Activated T-helper 1 cell treated with anti-CD3 and anti-CD28 coated beads, Interleukin-2, amount 50 U/mL, for 16 hours (primary cell): ENCODE data around the gene L1TD1.
"Not testable (repeated sequence)": the region's sequence is repeated elsewhere in the genome, so short reads cannot be mapped to it uniquely, and the experiment has no call there.

ENCODE experiments used
- DNase-seq, 2 donors: peaks; one replicate each; pipeline ENCODE4 v3.0.0-alpha.2; 2020; ENCODE audit warnings: low read depth in 1 of 2, low spot score in 1 of 2

The L1TD1 gene

GRCh38 chr1:62194651-62195544, at the start of gene L1TD1:
L1TD1 (plus strand) TSS chr1:62194849; CDS start chr1:62206629, 11,780 bp downstream.
- DNase-seq, result no peak

- DNase-seq, result no peak
These were observed 34.7 kb upstream of the L1TD1 start for GRCh38 chr1:62159940-62160348.

GRCh38 chr1:62161711-62162110, 32.9 kb upstream of the L1TD1 start:
- DNase-seq, result no peak

GRCh38 chr1:62170380-62170779, 24.3 kb upstream of the L1TD1 start:
- not testable (repeated sequence) for DNase-seq

- no peak for DNase-seq
These were observed 19.0 kb upstream of the L1TD1 start for GRCh38 chr1:62175568-62176179.

GRCh38 chr1:62176597-62177312, 17.9 kb upstream of the L1TD1 start:
- DNase-seq, result no peak

GRCh38 chr1:62177621-62178020, 17.0 kb upstream of the L1TD1 start:
- no peak for DNase-seq

- no peak for DNase-seq
These were observed 16.3 kb upstream of the L1TD1 start for GRCh38 chr1:62178372-62178771.

- DNase-seq, result not testable (repeated sequence)
These were observed 14.6 kb upstream of the L1TD1 start for GRCh38 chr1:62180054-62180453.

GRCh38 chr1:62180639-62181038, 14.0 kb upstream of the L1TD1 start:
- DNase-seq, result no peak

- no peak for DNase-seq
These were observed 13.1 kb upstream of the L1TD1 start for GRCh38 chr1:62181532-62181931.

- not testable (repeated sequence) for DNase-seq
These were observed 12.5 kb upstream of the L1TD1 start for GRCh38 chr1:62182157-62182556.

- DNase-seq, result not testable (repeated sequence)
These were observed 11.3 kb upstream of the L1TD1 start for GRCh38 chr1:62183164-62184020.

GRCh38 chr1:62184336-62184735, 10.3 kb upstream of the L1TD1 start:
- no peak for DNase-seq

- not testable (repeated sequence) for DNase-seq
These were observed 9.4 kb upstream of the L1TD1 start for GRCh38 chr1:62185233-62185632.

- DNase-seq, result no peak
These were observed 9.0 kb upstream of the L1TD1 start for GRCh38 chr1:62185677-62186076.

- no peak for DNase-seq
These were observed 7.1 kb upstream of the L1TD1 start for GRCh38 chr1:62187548-62187947.

- no peak for DNase-seq
These were observed 6.5 kb upstream of the L1TD1 start for GRCh38 chr1:62188111-62188510.

GRCh38 chr1:62196086-62196690, 1.5 kb downstream of the L1TD1 start:
- no peak for DNase-seq

- no peak for DNase-seq
These were observed 3.6 kb downstream of the L1TD1 start for GRCh38 chr1:62198069-62198780.
